ENCODE data around the gene CD53.
"Not testable (repeated sequence)": the region's sequence is repeated elsewhere in the genome, so short reads cannot be mapped to it uniquely, and the experiment has no call there.

The CD53 gene

GRCh38 chr1:110872745-110873720 is at the start of gene CD53:
Gene CD53 (plus strand): TSS chr1:110873148. CDS start chr1:110891409, 18,261 bp downstream.
- DNase-seq (ENCODE audit: low read depth in 2 of 2), result peak in 1 of 2 donors; percentile 30

GRCh38 chr1:110824192-110824591 is 48.8 kb upstream of the CD53 start:
- DNase-seq (ENCODE audit: low read depth in 2 of 2), result no peak

GRCh38 chr1:110829955-110830553 is 42.9 kb upstream of the CD53 start:
- no peak for DNase-seq (ENCODE audit: low read depth in 2 of 2)

GRCh38 chr1:110833779-110834178 is 39.2 kb upstream of the CD53 start:
- DNase-seq (ENCODE audit: low read depth in 2 of 2), result not testable (repeated sequence)

GRCh38 chr1:110846861-110847260 is 26.1 kb upstream of the CD53 start:
- DNase-seq (ENCODE audit: low read depth in 2 of 2), result no peak

GRCh38 chr1:110850145-110850544 is 22.8 kb upstream of the CD53 start:
- DNase-seq (ENCODE audit: low read depth in 2 of 2), result no peak

- DNase-seq (ENCODE audit: low read depth in 2 of 2), result no peak
Observed at GRCh38 chr1:110850627-110851026, 22.3 kb upstream of the CD53 start.

GRCh38 chr1:110853135-110853534 is 19.8 kb upstream of the CD53 start:
- DNase-seq (ENCODE audit: low read depth in 2 of 2), result no peak

- no peak for DNase-seq (ENCODE audit: low read depth in 2 of 2)
Observed at GRCh38 chr1:110856410-110856809, 16.5 kb upstream of the CD53 start.

- DNase-seq (ENCODE audit: low read depth in 2 of 2), result no peak
Observed at GRCh38 chr1:110857964-110858948, 14.7 kb upstream of the CD53 start.

- DNase-seq (ENCODE audit: low read depth in 2 of 2), result no peak
Observed at GRCh38 chr1:110859062-110859461, 13.9 kb upstream of the CD53 start.

GRCh38 chr1:110860174-110860573 is 12.8 kb upstream of the CD53 start:
- no peak for DNase-seq (ENCODE audit: low read depth in 2 of 2)

GRCh38 chr1:110860620-110861019 is 12.3 kb upstream of the CD53 start:
- DNase-seq (ENCODE audit: low read depth in 2 of 2), result not testable (repeated sequence)

GRCh38 chr1:110861942-110862341 is 11.0 kb upstream of the CD53 start:
- not testable (repeated sequence) for DNase-seq (ENCODE audit: low read depth in 2 of 2)

GRCh38 chr1:110864287-110864686 is 8.7 kb upstream of the CD53 start:
- DNase-seq (ENCODE audit: low read depth in 2 of 2), result no peak

- DNase-seq (ENCODE audit: low read depth in 2 of 2), result no peak
Observed at GRCh38 chr1:110870721-110871388, 2.1 kb upstream of the CD53 start.

- DNase-seq (ENCODE audit: low read depth in 2 of 2), result no peak
Observed at GRCh38 chr1:110872366-110872744, 593 bp upstream of the CD53 start.

GRCh38 chr1:110873856-110874255 is 908 bp downstream of the CD53 start:
- no peak for DNase-seq (ENCODE audit: low read depth in 2 of 2)

GRCh38 chr1:110874324-110875215 is 1.6 kb downstream of the CD53 start:
- no peak for DNase-seq (ENCODE audit: low read depth in 2 of 2)

GRCh38 chr1:110875216-110875731 is 2.3 kb downstream of the CD53 start:
- DNase-seq (ENCODE audit: low read depth in 2 of 2), result no peak
